Brain microvascular endothelial cell (primary cell): Measurements from ENCODE around the gene VPS13C.

Experiments used
- DNase-seq: peaks from one replicate; pipeline ENCODE4 v3.0.0-alpha.2; 2020
- H3K27ac ChIP-seq: fragments of 250-450 bp; sonication (Bioruptor Pico); 2 replicates; pipeline ENCODE4 v1.5.1; 2020; ENCODE audit warnings: mild to moderate bottlenecking, moderate library complexity
- H3K27me3 ChIP-seq: fragments of 250-450 bp; sonication (Bioruptor Pico); replicated peaks from 2 replicates; pipeline ENCODE4 v1.5.1; 2020; ENCODE audit warnings: mild to moderate bottlenecking
- H3K36me3 ChIP-seq: fragments of 250-450 bp; sonication (Bioruptor Pico); replicated peaks from 2 replicates; pipeline ENCODE4 v1.5.1; 2020; ENCODE audit warnings: mild to moderate bottlenecking
- H3K4me3 ChIP-seq: 2 replicates; pipeline ENCODE4 v1.5.1; 2011; ENCODE audit warnings: low read depth, mild to moderate bottlenecking, control low read depth, low read length, moderate library complexity
- in situ Hi-C: cut with HindIII; loops from 2 replicates; pipeline ENCODE4 v1.10.0; 2017; ENCODE audit warnings: low sequenced_read_pairs, low pct_ligation_motif_present
- TF ChIP-seq, protein P1 (sequence below): IDR thresholded peaks from 2 replicates; pipeline ENCODE4 v1.5.1; 2011; ENCODE audit warnings: low read depth, mild to moderate bottlenecking, moderate library complexity, low read length, control low read depth, inconsistent platforms; ENCODE audit errors: missing control alignments

Gene VPS13C

DNA sequence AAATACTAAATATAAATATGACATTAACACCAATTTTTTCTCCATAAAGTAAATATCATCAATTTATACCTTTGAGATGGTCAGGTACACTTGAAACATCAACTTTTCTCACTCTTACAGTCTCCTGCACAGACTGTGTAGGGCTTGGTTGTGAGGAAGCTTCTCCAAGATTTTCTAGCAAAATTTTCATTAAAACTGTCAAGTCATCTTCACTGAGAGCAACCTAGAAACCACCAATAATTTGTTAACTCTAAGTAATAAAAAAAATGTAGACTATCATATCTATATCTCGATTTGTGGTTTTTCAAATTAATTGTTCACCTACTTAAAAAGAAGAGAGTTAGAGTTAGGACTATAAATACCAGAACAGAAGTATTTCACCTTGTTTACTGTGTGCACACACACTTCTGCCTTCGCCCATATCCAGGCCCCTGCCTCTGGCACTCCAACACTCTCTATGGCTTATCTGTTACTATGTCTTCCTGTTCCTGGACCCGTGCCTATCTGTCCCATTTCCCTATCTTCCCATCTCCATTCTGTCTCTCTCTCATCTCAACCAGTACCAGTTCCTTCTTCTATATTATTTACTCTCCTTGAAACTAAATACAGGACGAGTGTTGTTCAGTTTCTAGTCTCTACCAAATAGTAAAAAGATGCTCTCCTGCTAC, 123.6 kb downstream of the VPS13C start:
- Histone ChIP-seq H3K4me3 (no peak overlapping the region), H3K27me3 (no peaks in the 10 kb centered on the region), H3K27ac (no peak overlapping the region), H3K36me3 (no peaks in the 10 kb centered on the region)
- TF ChIP-seq, protein P1, sequence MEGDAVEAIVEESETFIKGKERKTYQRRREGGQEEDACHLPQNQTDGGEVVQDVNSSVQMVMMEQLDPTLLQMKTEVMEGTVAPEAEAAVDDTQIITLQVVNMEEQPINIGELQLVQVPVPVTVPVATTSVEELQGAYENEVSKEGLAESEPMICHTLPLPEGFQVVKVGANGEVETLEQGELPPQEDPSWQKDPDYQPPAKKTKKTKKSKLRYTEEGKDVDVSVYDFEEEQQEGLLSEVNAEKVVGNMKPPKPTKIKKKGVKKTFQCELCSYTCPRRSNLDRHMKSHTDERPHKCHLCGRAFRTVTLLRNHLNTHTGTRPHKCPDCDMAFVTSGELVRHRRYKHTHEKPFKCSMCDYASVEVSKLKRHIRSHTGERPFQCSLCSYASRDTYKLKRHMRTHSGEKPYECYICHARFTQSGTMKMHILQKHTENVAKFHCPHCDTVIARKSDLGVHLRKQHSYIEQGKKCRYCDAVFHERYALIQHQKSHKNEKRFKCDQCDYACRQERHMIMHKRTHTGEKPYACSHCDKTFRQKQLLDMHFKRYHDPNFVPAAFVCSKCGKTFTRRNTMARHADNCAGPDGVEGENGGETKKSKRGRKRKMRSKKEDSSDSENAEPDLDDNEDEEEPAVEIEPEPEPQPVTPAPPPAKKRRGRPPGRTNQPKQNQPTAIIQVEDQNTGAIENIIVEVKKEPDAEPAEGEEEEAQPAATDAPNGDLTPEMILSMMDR = no peak
- in situ Hi-C loops = no loop called here
- DNase-seq = no peak

DNA sequence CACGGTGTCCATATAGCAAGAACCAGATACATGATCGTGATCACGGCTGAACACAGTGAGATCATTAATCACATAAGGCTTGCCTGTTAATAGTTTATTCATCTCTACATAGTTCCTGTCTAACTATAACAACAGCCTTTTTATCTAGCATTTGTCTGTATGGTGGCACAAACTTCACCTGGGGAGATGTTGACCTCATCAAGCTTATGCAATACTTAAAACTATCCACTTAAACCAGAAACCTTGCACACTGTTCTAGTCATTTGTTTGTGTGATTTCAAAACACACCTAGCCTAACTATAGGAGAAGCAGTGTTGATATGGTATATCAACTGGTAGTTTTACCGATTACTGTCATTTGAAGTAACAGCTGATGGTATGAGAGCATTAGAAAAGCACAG, 124.8 kb downstream of the VPS13C start:
- H3K27me3 ChIP-seq = no peaks in the 10 kb centered on the region
- H3K4me3 ChIP-seq = no peak overlapping the region
- H3K27ac ChIP-seq = no peak overlapping the region
- TF ChIP-seq, protein P1 = no peak
- H3K36me3 ChIP-seq = peaks cover 2% of the 10 kb centered on the region
- in situ Hi-C loops = no loop called here
- DNase-seq = no peak

DNA sequence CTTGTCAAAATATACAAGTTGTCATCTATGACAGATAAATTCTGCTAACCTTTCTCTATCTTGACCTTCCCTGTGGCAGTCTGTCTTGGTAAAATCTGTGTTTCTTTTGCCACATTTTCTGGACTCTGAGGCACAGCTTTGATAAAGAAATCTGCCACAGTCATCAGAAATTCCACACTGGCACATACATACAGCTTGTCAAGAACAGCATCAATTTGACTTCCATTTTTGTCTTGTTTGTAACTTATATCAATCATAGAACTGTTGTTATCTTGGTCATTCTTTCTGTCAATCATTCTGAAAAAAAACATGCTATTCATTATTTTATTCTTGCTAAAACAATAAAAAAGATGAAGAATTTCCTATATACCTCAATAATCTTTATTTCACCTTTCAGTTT, 130.8 kb downstream of the VPS13C start:
- no peak for DNase-seq
- TF ChIP-seq, protein P1 = no peak
- in situ Hi-C loops = no loop called here
- peaks cover 2% of the 10 kb centered on the region for H3K36me3 ChIP-seq
- no peak overlapping the region for H3K27ac ChIP-seq
- no peaks in the 10 kb centered on the region for H3K27me3 ChIP-seq
- no peak overlapping the region for H3K4me3 ChIP-seq

DNA sequence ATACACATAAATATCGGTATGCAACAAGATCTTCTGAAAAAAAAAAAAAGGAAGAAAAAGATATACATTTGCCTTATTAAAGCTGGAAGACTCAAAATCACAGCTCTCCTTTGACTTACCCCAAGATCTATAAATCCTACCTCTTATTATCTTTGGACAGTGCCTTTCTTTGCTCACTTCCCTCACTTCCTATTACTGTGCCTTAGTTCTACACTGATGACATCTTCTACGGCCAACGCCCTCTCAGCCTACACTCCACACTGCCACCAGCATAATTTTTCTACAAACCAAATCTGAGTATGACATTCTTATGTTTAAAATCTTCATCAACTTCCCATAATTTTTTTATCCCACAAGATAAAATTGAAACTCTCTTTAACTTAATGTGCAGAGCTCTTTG, 137.1 kb downstream of the VPS13C start:
- no peak for DNase-seq
- H3K27ac ChIP-seq = no peak overlapping the region
- no peaks in the 10 kb centered on the region for H3K27me3 ChIP-seq
- TF ChIP-seq, protein P1 = no peak
- peaks cover 6% of the 10 kb centered on the region for H3K36me3 ChIP-seq
- H3K4me3 ChIP-seq = no peak overlapping the region
- in situ Hi-C loops = no loop called here

DNA sequence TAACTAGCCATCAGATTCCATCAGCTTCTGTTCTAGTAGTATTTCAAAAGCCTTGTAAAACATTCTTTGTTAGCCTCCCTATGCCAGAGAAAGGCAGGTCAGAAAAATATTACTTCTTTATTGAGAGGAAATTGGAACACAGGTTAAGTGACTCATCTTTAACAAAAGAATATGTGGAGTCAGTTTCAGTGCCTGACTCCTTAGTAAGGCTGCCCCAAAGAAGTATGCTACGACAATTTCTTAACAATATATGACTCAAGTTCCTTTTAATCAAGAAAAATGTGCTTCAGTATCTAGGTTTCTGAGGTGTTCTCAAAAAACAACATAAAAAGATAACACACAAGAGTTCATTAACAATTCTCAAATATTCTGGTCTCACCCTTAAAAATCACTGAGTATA, 139.2 kb downstream of the VPS13C start:
- H3K36me3 ChIP-seq = peaks cover 14% of the 10 kb centered on the region
- in situ Hi-C loops = no loop called here
- H3K27me3 ChIP-seq = no peaks in the 10 kb centered on the region
- H3K4me3 ChIP-seq = no peak overlapping the region
- DNase-seq = no peak
- TF ChIP-seq, protein P1 = no peak
- no peak overlapping the region for H3K27ac ChIP-seq

DNA sequence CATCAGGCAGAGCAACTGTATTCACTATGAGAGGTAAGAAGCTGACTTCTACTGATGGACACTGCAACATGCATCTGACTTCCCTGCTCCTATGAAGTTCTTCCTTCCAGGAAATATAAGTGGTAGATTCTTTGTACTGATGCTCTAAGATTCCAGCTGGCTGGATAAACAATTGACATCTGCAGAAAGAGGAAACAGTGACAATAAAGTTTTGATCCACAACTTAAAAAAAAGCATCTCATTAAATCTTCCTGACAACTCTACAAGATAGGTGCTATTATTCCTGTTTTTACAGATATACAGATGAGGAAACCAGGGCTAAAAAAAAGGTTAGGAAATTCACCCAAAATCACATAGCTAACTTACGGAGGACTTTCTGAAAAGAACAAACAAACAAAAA, 142.8 kb downstream of the VPS13C start:
- no peak for DNase-seq
- no peak overlapping the region for H3K27ac ChIP-seq
- peaks cover 23% of the 10 kb centered on the region for H3K36me3 ChIP-seq
- no peak overlapping the region for H3K4me3 ChIP-seq
- TF ChIP-seq, protein P1 = no peak
- no peaks in the 10 kb centered on the region for H3K27me3 ChIP-seq
- in situ Hi-C loops = no loop called here
